Activated CD4-positive, CD25-positive, alpha-beta regulatory T cell treated with anti-CD3 and anti-CD28 coated beads, Interleukin-2, amount 50 U/mL, for 16 hours (primary cell): ENCODE results near the gene CAPN9.

Experiments used
- DNase-seq: peaks from one replicate; pipeline ENCODE4 v3.0.0-alpha.2; 2020; ENCODE audit warnings: low read depth, low spot score

Gene CAPN9

GRCh38 chr1:230848235-230848634, 101.0 kb downstream of the CAPN9 start:
- no peak for DNase-seq

- DNase-seq, result no peak
These were observed 102.5 kb downstream of the CAPN9 start for GRCh38 chr1:230849451-230850224.

- DNase-seq, result no peak
These were observed 103.4 kb downstream of the CAPN9 start for GRCh38 chr1:230850547-230850946.

GRCh38 chr1:230851291-230851691, 104.1 kb downstream of the CAPN9 start:
- no peak for DNase-seq
